H9 (cell line): Measurements from ENCODE around the gene SCNM1. TPM values are rescaled to one million over a fixed set of nuclear protein-coding genes. Genes with fewer than 3 reads are reported as not detected.

Experiments
- DNase-seq: peaks from one replicate; pipeline ENCODE4 v3.0.0-alpha.2; 2017
- H2AFZ ChIP-seq: one replicate; pipeline ENCODE4 v1.6.1; 2013; ENCODE audit warnings: mild to moderate bottlenecking, low read length, control low read depth, moderate library complexity
- H2AK5ac ChIP-seq: 2 replicates; pipeline ENCODE4 v1.6.1; 2013; ENCODE audit warnings: low read length, control low read depth, mixed read lengths; ENCODE audit not compliant: insufficient read length
- H2BK120ac ChIP-seq: one replicate; pipeline ENCODE4 v1.6.1; 2013; ENCODE audit warnings: low read depth, mild to moderate bottlenecking, low read length, control low read depth, inconsistent platforms; ENCODE audit not compliant: poor library complexity, severe bottlenecking
- H2BK12ac ChIP-seq: 2 replicates; pipeline ENCODE4 v1.6.1; 2013; ENCODE audit warnings: low read length, control low read depth, mixed read lengths, low read depth; ENCODE audit not compliant: insufficient read length
- H2BK15ac ChIP-seq: 2 replicates; pipeline ENCODE4 v1.6.1; 2013; ENCODE audit warnings: low read depth, low read length, control low read depth
- H2BK20ac ChIP-seq: one replicate; pipeline ENCODE4 v1.6.1; 2013; ENCODE audit warnings: low read depth, mild to moderate bottlenecking, low read length, control low read depth, inconsistent platforms; ENCODE audit not compliant: poor library complexity, severe bottlenecking
- H2BK5ac ChIP-seq: 2 replicates; pipeline ENCODE4 v1.6.1; 2013; ENCODE audit warnings: low read length, control low read depth, mixed read lengths; ENCODE audit not compliant: insufficient read length
- H3K14ac ChIP-seq: 2 replicates; pipeline ENCODE4 v1.6.1; 2013; ENCODE audit warnings: low read length, control low read depth; ENCODE audit not compliant: insufficient read depth
- H3K18ac ChIP-seq: 2 replicates; pipeline ENCODE4 v1.6.1; 2013; ENCODE audit warnings: low read depth, mild to moderate bottlenecking, mixed read lengths, low read length, control low read depth; ENCODE audit not compliant: insufficient read length
- H3K23ac ChIP-seq: 2 replicates; pipeline ENCODE4 v1.6.1; 2013; ENCODE audit warnings: low read length, control low read depth, mixed read lengths, low read depth; ENCODE audit not compliant: insufficient read length
- H3K23me2 ChIP-seq: 2 replicates; pipeline ENCODE4 v1.6.1; 2013; ENCODE audit warnings: low read depth, mild to moderate bottlenecking, mixed read lengths, low read length, control low read depth; ENCODE audit not compliant: insufficient read length, poor library complexity, severe bottlenecking
- H3K27ac ChIP-seq: 2 replicates; pipeline ENCODE4 v1.5.1; 2013; ENCODE audit warnings: low read length, control low read depth, mixed read lengths, low read depth; ENCODE audit not compliant: insufficient read length
- H3K27me3 ChIP-seq: 2 replicates; pipeline ENCODE4 v1.6.1; 2013; ENCODE audit warnings: low read length, control low read depth, inconsistent platforms; ENCODE audit not compliant: insufficient read depth
- H3K4ac ChIP-seq: 2 replicates; pipeline ENCODE4 v1.6.1; 2013; ENCODE audit warnings: low read depth, mild to moderate bottlenecking, control low read depth, inconsistent platforms, low read length, moderate library complexity
- H3K4me1 ChIP-seq: 2 replicates; pipeline ENCODE4 v1.6.1; 2013; ENCODE audit warnings: low read length, control low read depth, inconsistent platforms; ENCODE audit not compliant: insufficient read depth
- H3K4me2 ChIP-seq: 2 replicates; pipeline ENCODE4 v1.6.1; 2013; ENCODE audit warnings: low read length, control low read depth, mixed read lengths; ENCODE audit not compliant: insufficient read length, insufficient read depth
- H3K56ac ChIP-seq: 2 replicates; pipeline ENCODE4 v1.6.1; 2013; ENCODE audit warnings: low read depth, mild to moderate bottlenecking, mixed read lengths, low read length, control low read depth; ENCODE audit not compliant: insufficient read length
- H3K79me1 ChIP-seq: 2 replicates; pipeline ENCODE4 v1.6.1; 2013; ENCODE audit warnings: low read depth, mild to moderate bottlenecking, moderate library complexity, low read length, control low read depth, inconsistent platforms; ENCODE audit not compliant: insufficient read depth, poor library complexity, severe bottlenecking
- H3K79me2 ChIP-seq: 2 replicates; pipeline ENCODE4 v1.6.1; 2013; ENCODE audit warnings: low read length, control low read depth, inconsistent platforms; ENCODE audit not compliant: insufficient read depth
- H3K9ac ChIP-seq: 2 replicates; pipeline ENCODE4 v1.6.1; 2013; ENCODE audit warnings: low read length, control low read depth, mixed read lengths; ENCODE audit not compliant: insufficient read length; ENCODE audit errors: extremely low read depth
- H3K9me3 ChIP-seq: one replicate; pipeline ENCODE4 v1.6.1; 2013; ENCODE audit warnings: low read depth, low read length, inconsistent platforms; ENCODE audit not compliant: control insufficient read depth
- H3T11ph ChIP-seq: one replicate; pipeline ENCODE4 v1.6.1; 2013; ENCODE audit warnings: mild to moderate bottlenecking, low read length, control low read depth, inconsistent platforms
- H4K20me1 ChIP-seq: one replicate; pipeline ENCODE4 v1.6.1; 2013; ENCODE audit not compliant: control insufficient read depth, insufficient read length, insufficient read depth
- H4K5ac ChIP-seq: 2 replicates; pipeline ENCODE4 v1.6.1; 2013; ENCODE audit warnings: low read depth, mild to moderate bottlenecking, mixed read lengths, low read length, control low read depth; ENCODE audit not compliant: insufficient read length
- H4K8ac ChIP-seq: replicated peaks from 2 replicates; pipeline ENCODE4 v1.6.1; 2013; ENCODE audit warnings: low read length, control low read depth, mixed read lengths, low read depth; ENCODE audit not compliant: insufficient read length
- H4K91ac ChIP-seq: 2 replicates; pipeline ENCODE4 v1.6.1; 2013; ENCODE audit warnings: low read depth, mild to moderate bottlenecking, moderate library complexity, mixed read lengths, low read length, control low read depth; ENCODE audit not compliant: insufficient read length
- H3K27ac Mint-ChIP-seq, 3 experiments: 2 replicates in 2 of 3; 3 replicates in 1 of 3; pipeline ENCODE4 v1.8.0; 2020 to 2021; ENCODE audit warnings: mixed read lengths in 3 of 3, mild to moderate bottlenecking in 1 of 3, moderate library complexity in 1 of 3
- H3K27me3 Mint-ChIP-seq: 2 replicates; pipeline ENCODE4 v1.8.0; 2021; ENCODE audit warnings: low read depth, mild to moderate bottlenecking, moderate library complexity, mixed read lengths
- H3K36me3 Mint-ChIP-seq, 3 experiments: 2 replicates in 2 of 3; 3 replicates in 1 of 3; pipeline ENCODE4 v1.8.0; 2020 to 2021; ENCODE audit warnings: low read depth in 3 of 3, mixed read lengths in 3 of 3; ENCODE audit not compliant: insufficient read depth in 1 of 3
- H3K4me1 Mint-ChIP-seq, 2 experiments: 2 replicates each; pipeline ENCODE4 v1.8.0; 2020; ENCODE audit warnings: mixed read lengths in 2 of 2
- H3K4me3 Mint-ChIP-seq, 2 experiments: 2 replicates in 1 of 2; 3 replicates in 1 of 2; pipeline ENCODE4 v1.8.0; 2020 to 2021; ENCODE audit warnings: mild to moderate bottlenecking in 2 of 2, mixed read lengths in 2 of 2, moderate library complexity in 1 of 2
- H3K9me3 Mint-ChIP-seq, 2 experiments: 2 replicates in 1 of 2; 3 replicates in 1 of 2; pipeline ENCODE4 v1.8.0; 2020; ENCODE audit warnings: mild to moderate bottlenecking in 2 of 2, mixed read lengths in 2 of 2, moderate library complexity in 1 of 2
- WGBS: extraction: QIAGEN DNeasy Blood & Tissue Kit; methylation state at CpG from one replicate; pipeline ENCODE4 v1.1.7; 2013; ENCODE audit warnings: missing lambda C conversion rate, low lambda C conversion rate, mixed read lengths; ENCODE audit not compliant: insufficient read length; ENCODE audit errors: extremely low coverage; 5-methylcytosine and 5-hydroxymethylcytosine counted together
- total RNA-seq: library from RNA; stranded (reverse); gene quantifications from 2 replicates; pipeline ENCODE4 v1.2.1, GENCODE V29; 2021
- TF ChIP-seq, protein P1 (sequence below): fragments of 200-600 bp; sonication (generic); conservative IDR thresholded peaks from 3 replicates; pipeline ENCODE4 v1.8.0; 2021; ENCODE audit warnings: antibody characterized with exemption, mild to moderate bottlenecking

The SCNM1 gene
- total RNA-seq, 1 experiment from 2014 or later = 60.5 TPM

GRCh38 chr1:151213560-151213959, 47.6 kb downstream of the SCNM1 start:
- Mint-ChIP-seq H3K9me3 (no peaks in the 10 kb centered on the region), H3K4me1 (peaks cover 2 to 4% of the 10 kb centered on the region in 2 experiments; a peak in 2 of 4 replicates), H3K27ac (peak overlapping the region in 1 of 3 experiments; percentile 28; a peak in 1 of 7 replicates), H3K27me3 (no peaks in the 10 kb centered on the region), H3K36me3 (peaks cover 14 to 57% (median 36%) of the 10 kb centered on the region in 3 experiments; a peak in 6 of 7 replicates), H3K4me3 (no peak overlapping the region)
- no peak for DNase-seq
- no peak overlapping the region for H3K23ac ChIP-seq
- no peaks in the 10 kb centered on the region for H4K20me1 ChIP-seq
- TF ChIP-seq, protein P1, sequence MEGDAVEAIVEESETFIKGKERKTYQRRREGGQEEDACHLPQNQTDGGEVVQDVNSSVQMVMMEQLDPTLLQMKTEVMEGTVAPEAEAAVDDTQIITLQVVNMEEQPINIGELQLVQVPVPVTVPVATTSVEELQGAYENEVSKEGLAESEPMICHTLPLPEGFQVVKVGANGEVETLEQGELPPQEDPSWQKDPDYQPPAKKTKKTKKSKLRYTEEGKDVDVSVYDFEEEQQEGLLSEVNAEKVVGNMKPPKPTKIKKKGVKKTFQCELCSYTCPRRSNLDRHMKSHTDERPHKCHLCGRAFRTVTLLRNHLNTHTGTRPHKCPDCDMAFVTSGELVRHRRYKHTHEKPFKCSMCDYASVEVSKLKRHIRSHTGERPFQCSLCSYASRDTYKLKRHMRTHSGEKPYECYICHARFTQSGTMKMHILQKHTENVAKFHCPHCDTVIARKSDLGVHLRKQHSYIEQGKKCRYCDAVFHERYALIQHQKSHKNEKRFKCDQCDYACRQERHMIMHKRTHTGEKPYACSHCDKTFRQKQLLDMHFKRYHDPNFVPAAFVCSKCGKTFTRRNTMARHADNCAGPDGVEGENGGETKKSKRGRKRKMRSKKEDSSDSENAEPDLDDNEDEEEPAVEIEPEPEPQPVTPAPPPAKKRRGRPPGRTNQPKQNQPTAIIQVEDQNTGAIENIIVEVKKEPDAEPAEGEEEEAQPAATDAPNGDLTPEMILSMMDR = no peak
- no peak overlapping the region for H2BK120ac ChIP-seq
- no peak overlapping the region for H2AFZ ChIP-seq
- no peaks in the 10 kb centered on the region for H3K9me3 ChIP-seq
- no peak overlapping the region for H3K9ac ChIP-seq
- no peak overlapping the region for H3K27ac ChIP-seq
- H3K18ac ChIP-seq = no peak overlapping the region
- no peak overlapping the region for H2BK12ac ChIP-seq
- no peak overlapping the region for H3T11ph ChIP-seq
- H3K56ac ChIP-seq = no peak overlapping the region
- H3K23me2 ChIP-seq = no peaks in the 10 kb centered on the region
- no CpG with 5 or more reads among the region's 2 CpGs for WGBS
- no peak overlapping the region for H4K91ac ChIP-seq
- H2BK20ac ChIP-seq = no peak overlapping the region
- H3K4ac ChIP-seq = no peak overlapping the region
- H2AK5ac ChIP-seq = no peak overlapping the region
- H3K4me2 ChIP-seq = no peak overlapping the region
- no peak overlapping the region for H2BK5ac ChIP-seq
- no peaks in the 10 kb centered on the region for H3K27me3 ChIP-seq
- H3K79me2 ChIP-seq = peaks cover 15% of the 10 kb centered on the region; the same call in 1 of the 2 replicates
- H2BK15ac ChIP-seq = no peak overlapping the region
- H3K14ac ChIP-seq = no peak overlapping the region
- H3K79me1 ChIP-seq = peaks cover 8% of the 10 kb centered on the region
- no peak overlapping the region for H4K8ac ChIP-seq
- no peaks in the 10 kb centered on the region for H3K4me1 ChIP-seq
- no peak overlapping the region for H4K5ac ChIP-seq

Other genes starting within 250 kb of the SCNM1 start
- gene SETDB1, start 239.8 kb upstream of the SCNM1 start, total RNA-seq = 62.1 and 62.7 TPM in 2 replicates
- 201 and 209 TPM in 2 replicates for gene CERS2, start 191.3 kb upstream of the SCNM1 start, total RNA-seq
- gene ANXA9, start 183.9 kb upstream of the SCNM1 start, total RNA-seq = 0.81 and 0.92 TPM in 2 replicates
- 6.4 and 6.8 TPM in 2 replicates for gene MINDY1, start 159.2 kb upstream of the SCNM1 start, total RNA-seq
- 21.0 and 22.3 TPM in 2 replicates for gene PRUNE1, start 157.7 kb upstream of the SCNM1 start, total RNA-seq
- 1.2 and 1.5 TPM in 2 replicates for gene BNIPL, start 129.6 kb upstream of the SCNM1 start, total RNA-seq
- 3.6 and 4.8 TPM in 2 replicates for gene C1orf56, start 118.4 kb upstream of the SCNM1 start, total RNA-seq
- 83.9 and 87.3 TPM in 2 replicates for gene CDC42SE1, start 106.5 kb upstream of the SCNM1 start, total RNA-seq
- 13.0 and 13.2 TPM in 2 replicates for gene MLLT11, start 105.7 kb upstream of the SCNM1 start, total RNA-seq
- 3.8 and 4.1 TPM in 2 replicates for gene GABPB2, start 95.4 kb upstream of the SCNM1 start, total RNA-seq
- 11.5 and 12.3 TPM in 2 replicates for gene SEMA6C, start 19.5 kb upstream of the SCNM1 start, total RNA-seq
- not detected in 2 replicates for gene TNFAIP8L2, start 9.5 kb upstream of the SCNM1 start, total RNA-seq
- gene LYSMD1, start 242 bp upstream of the SCNM1 start, total RNA-seq = 5.8 and 6.7 TPM in 2 replicates
- gene TMOD4, start 9.8 kb downstream of the SCNM1 start, total RNA-seq = 0.42 and 1.6 TPM in 2 replicates
- gene VPS72, start 24.1 kb downstream of the SCNM1 start, total RNA-seq = 90.3 and 91.4 TPM in 2 replicates
- 94.6 and 101 TPM in 2 replicates for gene PIP5K1A, start 32.4 kb downstream of the SCNM1 start, total RNA-seq
- 205 and 207 TPM in 2 replicates for gene PSMD4, start 88.6 kb downstream of the SCNM1 start, total RNA-seq
- 52.9 and 58.2 TPM in 2 replicates for gene ZNF687, start 116.2 kb downstream of the SCNM1 start, total RNA-seq
- 39.1 and 39.2 TPM in 2 replicates for gene PI4KB, start 161.3 kb downstream of the SCNM1 start, total RNA-seq
- gene RFX5, start 181.1 kb downstream of the SCNM1 start, total RNA-seq = 65.1 and 72.7 TPM in 2 replicates
- 13.9 and 14.2 TPM in 2 replicates for gene SELENBP1, start 206.6 kb downstream of the SCNM1 start, total RNA-seq
- 413 and 429 TPM in 2 replicates for gene PSMB4, start 233.4 kb downstream of the SCNM1 start, total RNA-seq